Mucosa of gallbladder (tissue), 1 donor: ENCODE results near the gene APLF. TPM values are rescaled to one million over a fixed set of nuclear protein-coding genes. Genes with fewer than 3 reads are reported as not detected.
"Not testable (repeated sequence)": the region's sequence is repeated elsewhere in the genome, so short reads cannot be mapped to it uniquely, and the experiment has no call there.

Source experiments
- DNase-seq: peaks from one replicate; pipeline ENCODE4 v3.0.0-alpha.2; 2020; ENCODE audit warnings: low spot score
- total RNA-seq: library from RNA; stranded (reverse); gene quantifications from one replicate; pipeline ENCODE4 v1.2.1, GENCODE V29; 2021
- donor health status: DM: no; HTN: no; CAD: no.

Gene APLF
- total RNA-seq, 1 donor from 2014 or later, result 3.5 TPM

DNA sequence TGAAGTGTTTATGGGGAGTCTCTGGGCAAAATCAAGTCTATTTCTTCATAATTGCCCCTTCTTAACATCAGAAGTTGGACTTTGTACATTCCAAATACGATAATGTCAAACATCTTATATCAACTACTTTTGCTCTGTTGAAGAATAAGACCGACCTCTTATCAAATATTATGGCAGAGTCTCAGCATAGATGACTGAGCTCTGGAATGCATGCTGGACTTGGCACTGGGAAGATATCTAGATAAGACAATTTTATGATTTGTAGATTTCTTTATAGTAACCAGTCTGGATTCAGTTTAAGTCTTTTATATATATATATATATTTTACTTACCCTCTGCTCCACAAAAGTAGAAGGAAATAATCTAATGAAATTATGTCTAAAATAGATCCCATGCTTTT lies 8.2 kb downstream of the APLF start:
- DNase-seq, result no peak

DNA sequence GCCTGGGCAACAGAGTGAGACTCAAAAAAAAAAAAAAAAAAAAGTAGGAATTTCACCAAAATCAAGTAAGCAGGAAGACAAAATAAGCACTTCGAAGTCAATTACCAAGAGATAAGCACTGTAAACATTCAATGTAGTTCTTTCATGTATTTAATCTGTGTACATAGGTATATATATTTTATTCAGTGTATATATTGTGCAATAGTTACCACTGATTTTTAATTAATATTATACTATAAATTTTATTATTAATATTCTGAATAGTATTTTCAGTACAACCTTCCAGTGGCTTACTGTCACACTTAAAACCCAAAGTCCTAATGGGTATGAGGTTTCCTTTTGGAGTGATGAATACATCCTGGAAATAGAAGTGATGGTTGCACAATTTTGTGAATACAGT lies 9.1 kb downstream of the APLF start:
- DNase-seq, result no peak

DNA sequence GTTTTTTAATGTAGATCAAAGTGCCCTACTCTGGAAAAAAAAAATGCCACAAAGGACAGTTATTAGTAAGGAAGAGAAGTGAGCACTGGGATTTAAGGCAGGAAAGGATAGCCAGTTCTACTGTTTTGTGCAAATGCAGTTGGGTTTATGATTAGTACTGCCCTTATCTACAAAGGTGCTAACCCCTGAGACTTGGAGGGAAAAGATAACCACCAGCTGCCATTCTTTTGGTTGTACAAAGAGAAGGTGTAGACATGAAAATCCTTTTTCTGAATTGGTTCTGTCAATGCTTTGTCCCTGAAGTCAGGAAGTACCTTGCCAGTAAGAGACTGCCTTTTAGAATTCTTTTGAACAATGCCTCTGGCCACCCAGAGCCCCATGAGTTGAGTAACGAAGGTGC lies 11.3 kb downstream of the APLF start:
- DNase-seq, result no peak

DNA sequence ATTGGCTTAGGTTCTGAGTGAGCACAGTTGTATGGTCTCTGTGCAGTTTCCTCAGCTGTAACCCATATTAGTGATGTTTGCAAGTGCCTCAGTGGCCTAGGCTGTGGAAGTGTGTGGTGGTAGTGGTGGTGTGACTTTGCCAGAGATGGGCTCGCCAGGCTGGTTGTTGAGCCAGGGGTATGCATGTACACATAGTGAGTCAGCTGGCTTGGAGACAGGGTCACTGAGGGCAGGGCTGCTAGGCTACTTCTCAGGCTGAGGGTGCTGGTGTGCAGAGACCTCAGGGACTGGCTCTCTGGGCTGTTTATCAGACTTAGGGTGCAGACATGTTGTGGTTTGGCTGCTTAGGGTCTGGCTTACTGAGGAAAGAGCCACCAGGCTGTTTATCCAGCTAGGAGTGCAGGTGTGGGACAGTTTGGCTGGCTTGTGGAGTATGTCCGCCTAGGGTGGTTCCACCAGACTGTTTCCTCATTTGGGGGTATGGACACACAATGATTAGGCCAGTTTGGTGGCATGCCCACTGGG lies 15.0 kb downstream of the APLF start:
- no peak for DNase-seq

DNA sequence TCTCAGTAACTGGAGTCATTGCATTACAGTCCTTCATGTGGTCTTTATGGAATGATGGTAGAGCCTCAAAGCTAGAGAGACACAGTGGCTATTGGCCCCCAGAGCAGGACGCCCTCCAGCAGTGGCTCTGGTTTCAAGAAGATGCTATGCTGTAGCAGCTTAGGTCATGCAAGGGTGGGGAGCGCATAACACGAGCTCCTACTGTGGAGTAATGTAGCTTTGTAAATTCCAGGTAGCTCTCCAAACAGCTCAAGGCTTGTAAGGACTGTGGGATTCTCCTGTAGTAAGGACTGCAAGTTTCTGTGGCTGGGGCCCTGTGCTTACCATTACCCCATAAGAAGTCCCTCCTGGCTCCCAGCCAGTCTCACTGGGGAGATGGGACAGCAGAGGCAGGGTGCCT lies 15.6 kb downstream of the APLF start:
- DNase-seq, result no peak

DNA sequence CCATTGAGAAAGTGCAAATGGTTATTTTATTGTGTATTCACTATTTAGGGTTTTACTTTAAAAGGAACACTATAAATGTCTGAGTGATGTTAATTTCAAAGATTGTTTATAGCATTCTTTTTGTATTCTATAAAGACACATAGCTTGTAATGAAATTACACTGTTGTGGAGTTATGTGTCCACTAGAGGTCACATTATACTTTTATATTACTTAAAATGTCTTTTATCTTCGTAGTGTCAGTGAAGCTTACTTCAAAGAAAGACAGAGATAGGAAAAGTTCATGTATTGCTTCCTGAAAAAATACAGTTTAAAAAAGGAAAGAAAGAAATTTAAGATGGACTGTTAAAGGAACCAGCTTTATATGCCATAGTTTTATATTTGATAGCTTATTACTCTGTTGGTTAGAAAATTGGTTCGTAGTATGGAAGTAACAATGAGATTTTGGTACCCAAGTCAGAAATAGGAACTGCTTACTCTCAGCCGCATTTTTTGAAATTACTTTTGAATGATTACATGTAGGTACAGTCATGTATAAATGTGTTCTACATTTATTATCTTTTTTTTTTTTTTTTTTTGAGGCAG lies 20.5 kb downstream of the APLF start:
- no peak for DNase-seq

DNA sequence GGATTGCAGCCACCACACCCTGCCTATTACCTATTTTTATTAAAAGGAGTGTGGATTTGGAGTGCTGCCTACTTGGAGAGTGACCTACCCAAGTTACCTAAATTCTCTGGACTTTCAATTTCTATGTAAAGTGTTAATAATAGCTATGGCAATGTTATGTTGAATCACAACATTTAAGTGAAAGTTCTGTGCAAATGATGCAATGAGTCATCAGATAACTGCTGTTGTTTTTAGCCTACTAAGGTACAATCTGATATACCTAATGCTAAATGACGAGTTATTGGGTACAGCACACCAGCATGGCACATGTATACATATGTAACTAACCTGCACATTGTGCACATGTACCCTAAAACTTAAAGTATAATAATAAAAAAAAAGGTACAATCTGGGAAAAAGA lies 21.2 kb downstream of the APLF start:
- DNase-seq, result not testable (repeated sequence)

DNA sequence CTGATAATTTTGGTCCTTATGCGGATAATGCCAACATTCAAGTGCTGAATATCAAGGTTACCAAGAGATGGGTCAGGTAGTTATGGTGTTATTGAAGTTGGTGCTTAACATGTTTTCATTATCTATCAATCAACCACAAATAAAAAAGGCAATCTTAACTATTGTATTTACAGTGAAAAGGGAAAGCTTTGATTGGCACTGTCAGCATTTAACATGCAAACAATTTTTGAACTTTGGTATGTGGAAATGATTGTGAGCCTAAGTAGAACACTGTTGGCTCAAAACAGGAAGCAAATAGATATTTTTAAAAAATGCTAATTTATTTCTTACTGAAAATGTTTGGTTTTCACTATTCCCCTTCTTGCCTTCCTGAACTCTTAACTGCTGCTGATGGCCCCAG lies 21.9 kb downstream of the APLF start:
- no peak for DNase-seq

DNA sequence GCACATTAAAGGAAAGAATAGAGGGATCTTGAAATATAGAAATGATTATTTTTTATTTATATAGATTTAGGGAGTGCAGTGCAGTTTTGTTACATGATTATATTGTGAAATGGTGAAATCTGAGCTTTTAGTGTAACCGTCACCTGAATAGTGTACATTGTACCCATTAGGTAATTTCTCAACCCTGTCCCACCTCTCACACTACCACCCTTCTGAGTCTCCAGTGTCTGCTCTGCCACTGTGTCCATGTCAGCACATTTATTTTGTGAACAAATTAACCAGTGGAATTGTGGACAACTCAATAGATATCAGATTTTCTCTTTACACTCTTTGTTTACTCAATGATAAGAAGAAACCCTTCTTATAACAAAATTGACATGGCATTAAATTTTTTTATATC lies 24.2 kb downstream of the APLF start:
- DNase-seq, result no peak

DNA sequence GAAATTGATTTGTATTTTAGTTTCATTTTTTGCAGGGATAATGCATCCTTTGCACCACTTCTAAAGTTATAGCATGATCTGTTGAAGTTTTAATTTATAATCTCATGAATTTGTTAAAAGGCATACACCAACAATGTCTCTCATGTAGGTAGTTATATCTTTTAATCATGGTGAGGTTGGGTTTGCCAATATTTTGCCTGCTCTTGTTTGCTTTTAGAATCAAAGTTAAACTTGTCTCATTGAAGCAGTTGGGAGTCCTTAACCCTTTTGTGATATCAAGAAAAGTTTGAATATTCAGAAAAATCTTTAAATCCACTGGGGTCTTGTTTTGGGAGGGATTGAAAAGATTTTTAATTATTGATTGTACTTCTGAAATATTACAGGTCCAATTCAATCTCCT lies 31.7 kb downstream of the APLF start:
- DNase-seq, result no peak

DNA sequence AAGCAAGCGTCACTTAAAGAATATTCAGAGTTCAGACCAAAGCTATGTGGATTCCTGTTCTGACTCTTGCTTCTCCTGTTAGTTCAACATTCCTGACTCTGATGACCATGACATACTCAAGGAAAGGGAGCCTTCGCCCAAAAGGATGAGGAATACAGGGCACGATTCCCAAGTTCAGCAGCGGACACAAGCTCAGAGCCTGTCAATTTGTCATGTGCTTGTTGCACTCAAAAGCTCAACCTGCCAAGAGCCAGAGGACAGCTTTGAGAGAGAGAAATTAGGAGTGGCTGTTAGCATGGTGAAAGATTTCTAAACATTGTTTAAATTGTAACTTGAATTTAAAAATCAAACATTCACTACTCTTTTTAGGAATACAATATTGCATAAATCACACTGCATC lies 33.3 kb downstream of the APLF start:
- DNase-seq, result no peak

DNA sequence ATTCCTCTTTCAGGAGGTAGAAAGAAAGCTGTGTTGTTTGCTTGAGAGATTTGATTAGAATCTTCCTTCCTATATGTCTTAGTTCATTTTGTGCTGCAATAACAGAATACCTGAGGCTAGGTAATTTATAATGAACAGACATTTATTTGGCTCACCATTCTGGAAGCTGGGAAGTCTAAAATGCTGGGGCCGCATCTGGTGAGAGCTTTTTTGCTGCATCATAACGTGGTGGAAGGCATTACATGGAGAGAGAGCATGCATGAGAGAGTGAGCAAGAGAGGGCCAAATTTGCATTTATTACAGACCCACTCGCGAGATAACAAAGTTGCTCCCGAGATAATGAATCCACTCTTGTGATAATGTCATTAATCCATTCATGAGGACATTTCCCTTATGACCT lies 34.4 kb downstream of the APLF start:
- DNase-seq, result no peak

DNA sequence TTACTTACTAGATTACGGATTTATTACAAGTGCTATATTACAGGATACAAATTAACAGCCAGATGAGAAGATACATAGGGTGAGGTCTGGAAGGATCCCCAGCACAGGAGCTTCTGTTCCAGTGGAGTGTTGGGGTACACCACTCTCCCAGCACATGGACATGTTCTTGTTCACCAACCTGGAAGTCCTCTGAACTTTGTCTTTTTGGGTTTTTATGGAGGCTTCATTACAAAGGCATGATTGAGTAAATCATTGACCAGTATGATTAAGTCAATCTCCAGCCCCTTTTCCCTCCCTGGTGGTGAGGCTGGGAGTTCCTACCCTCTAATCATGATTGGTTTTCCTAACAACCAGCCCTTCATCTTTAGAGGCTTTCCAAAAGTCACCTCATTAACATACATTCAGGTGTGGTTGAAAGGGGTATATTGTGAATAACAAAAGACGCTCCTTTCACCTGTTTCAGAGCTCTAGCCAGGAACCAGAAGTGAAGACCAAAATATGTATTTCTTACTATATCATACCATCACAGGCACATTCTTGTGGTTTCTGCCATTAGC lies 38.3 kb downstream of the APLF start:
- DNase-seq, result no peak

DNA sequence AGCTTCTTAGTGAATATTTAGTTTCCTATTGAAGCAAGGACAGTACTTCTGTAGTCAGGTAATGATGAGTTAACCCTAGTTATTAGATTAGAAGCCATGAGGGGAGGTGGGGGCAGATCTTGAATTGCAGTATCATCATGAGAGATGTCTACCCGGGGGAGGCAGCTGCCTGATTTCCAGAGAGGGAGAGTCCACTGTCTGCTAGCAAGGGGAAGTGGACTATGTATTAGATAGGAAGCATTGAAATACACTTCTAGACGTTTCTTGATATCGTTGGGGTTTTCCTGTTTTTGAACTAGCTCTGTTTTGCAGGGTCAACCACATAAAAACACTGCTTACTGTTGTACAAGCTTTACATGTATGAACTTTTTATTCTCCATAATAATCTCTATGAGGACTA lies 38.8 kb downstream of the APLF start:
- DNase-seq, result no peak

DNA sequence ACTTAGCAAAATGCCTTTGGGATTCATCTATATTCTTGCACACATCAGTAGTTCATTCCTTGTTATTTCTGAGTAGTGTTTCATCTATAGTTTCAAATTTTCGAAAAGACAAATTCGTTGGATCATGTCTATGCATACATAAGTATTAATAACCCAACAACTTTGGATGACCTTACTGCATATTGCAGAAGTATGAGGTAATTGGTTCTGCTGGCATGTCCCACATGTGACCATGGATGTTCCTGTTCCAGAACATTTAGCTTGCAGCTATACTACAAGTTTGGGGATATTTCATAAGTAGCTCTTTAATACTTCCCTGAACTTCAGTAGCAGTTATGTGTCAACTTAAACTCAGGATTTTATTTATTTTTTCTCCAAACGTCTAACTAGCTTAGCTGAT lies 44.9 kb downstream of the APLF start:
- DNase-seq, result no peak

DNA sequence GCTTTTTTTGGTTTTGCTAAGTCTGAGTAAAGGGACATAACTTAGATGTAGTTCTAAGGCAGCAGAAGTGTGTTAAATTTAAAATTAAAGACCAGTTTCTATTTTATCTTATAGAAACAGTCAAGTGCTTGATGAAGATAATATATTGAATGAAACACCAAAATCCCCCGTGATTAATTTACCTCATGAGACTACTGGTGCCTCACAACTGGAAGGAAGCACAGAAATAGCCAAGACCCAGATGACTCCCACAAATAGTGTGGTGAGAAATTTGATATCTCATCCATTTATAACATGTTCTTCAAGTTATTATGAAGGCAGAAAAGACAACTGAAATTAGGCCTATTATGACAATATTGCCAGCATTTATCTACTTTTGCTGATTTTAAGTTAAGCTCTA lies 45.6 kb downstream of the APLF start:
- no peak for DNase-seq

DNA sequence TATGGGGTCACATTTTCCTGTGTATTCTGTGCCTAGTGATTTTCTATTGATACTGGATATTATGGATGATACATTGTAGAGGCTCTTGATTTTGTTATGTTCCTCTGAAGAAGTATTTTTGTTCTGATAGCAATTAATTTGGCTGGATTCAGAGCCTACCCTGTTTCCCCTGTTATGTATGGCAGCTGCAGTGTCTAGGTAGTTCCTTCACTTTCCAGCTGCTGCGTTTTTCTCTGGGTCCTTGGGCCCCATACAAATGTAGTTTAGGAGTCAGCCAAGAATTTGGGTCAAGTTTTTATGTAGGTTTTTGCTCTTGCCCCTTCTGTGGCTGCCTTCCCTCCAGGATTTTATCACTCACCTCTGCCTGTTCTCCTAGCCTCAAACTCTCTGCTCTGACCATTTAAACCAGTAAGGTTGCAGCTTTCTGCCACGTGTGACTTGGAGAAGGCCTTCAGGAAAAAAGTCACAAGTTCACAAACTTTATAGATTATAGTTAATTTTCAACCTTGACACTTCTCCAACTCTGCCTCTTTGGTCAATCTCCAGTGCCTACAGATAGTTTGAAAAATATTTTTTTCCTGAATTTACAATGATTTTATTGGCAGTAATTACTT lies 47.0 kb downstream of the APLF start:
- DNase-seq, result no peak

DNA sequence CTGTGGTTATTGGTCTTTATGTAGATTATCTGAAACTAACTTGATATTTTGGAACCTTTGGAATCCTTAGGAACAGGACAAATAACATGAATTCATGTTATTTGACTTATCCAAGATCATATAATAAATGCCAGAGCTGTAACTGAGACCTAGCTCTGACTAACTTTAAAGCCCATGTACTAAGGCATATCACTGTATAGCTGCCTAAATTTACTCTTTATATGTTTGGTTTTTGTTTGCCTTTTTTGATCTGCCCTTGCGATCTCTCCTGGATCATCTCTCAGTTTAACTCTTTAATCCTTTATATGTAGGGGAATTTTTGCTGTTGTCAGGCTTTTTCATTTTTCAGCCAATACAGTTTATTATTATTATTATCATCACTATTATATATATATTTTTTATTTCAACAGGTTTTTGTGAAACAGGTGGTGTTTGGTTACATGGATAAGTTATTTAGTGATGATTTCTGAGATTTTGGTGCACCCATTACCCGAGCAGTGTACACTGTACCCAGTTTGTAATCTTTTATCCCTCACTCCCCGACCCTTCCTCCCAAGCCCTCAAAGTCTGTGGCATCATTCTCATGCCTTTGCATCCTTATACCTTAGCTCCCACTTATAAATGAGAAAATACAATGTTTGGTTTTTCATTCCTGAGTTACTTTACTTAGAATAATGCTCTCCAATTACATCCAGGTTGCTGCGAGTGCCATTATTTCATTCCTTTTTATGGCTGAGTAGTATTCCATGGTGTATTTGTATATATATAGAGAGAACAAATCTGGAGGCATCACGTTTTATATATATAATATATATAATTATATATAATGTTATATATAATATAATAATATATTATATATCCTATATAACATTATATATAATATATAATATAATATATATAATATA lies 48.9 kb downstream of the APLF start:
- no peak for DNase-seq

DNA sequence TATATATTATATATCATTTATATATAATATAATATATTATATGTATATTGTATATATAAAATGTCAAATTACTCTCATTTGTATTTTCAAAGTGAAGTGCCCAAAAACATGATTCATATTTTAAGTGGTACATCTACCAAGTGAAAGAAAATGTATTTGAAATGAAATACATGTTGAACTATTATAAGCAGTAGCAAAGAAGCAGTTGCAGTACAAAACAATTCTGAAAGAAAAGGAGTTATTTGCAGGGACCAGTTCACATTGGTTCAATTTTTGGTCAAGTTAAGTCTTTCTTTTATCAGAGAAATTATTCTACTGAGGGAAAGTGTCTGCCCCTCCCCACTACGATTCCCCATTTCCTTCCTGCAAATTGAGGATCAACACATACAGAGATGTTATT lies 51.9 kb downstream of the APLF start:
- DNase-seq, result no peak

DNA sequence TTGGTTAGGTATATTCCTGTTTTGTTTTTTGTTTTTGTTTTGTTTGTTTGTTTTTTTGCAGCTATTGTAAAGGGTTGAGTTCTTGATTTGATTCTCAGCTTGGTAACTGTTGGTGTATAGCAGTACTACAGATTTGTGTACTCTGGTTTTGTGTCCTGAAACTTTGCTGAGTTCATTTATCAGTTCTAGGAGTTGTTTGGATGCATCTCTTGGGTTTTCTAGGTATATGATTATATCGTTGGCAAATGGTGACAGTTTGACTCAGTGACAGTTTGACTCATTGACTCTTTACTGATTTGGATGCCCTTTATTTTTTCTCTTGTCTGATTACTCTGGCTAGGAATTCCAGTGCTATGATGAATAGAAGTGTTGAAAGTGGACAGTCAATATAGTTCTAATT lies 53.7 kb downstream of the APLF start:
- no peak for DNase-seq

DNA sequence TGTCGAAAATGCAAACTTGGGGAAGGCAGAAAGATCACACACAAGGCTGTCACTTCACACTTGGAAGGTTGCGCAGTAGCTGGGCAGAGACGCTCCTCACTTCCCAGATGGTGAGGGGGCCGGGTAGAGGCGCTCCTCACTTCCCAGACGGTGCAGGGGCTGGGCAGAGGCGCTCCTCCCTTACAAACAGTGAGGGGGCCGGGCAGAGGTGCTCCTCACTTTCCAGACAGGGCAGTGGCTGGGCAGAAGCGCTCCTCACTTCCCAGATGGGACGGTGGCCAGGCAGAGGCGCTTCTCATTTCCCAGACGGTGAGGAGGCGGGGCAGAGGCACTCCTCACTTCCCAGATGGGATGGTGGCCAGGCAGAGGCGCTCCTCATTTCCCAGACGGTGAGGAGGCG lies 59.6 kb downstream of the APLF start:
- DNase-seq, result not testable (repeated sequence)

DNA sequence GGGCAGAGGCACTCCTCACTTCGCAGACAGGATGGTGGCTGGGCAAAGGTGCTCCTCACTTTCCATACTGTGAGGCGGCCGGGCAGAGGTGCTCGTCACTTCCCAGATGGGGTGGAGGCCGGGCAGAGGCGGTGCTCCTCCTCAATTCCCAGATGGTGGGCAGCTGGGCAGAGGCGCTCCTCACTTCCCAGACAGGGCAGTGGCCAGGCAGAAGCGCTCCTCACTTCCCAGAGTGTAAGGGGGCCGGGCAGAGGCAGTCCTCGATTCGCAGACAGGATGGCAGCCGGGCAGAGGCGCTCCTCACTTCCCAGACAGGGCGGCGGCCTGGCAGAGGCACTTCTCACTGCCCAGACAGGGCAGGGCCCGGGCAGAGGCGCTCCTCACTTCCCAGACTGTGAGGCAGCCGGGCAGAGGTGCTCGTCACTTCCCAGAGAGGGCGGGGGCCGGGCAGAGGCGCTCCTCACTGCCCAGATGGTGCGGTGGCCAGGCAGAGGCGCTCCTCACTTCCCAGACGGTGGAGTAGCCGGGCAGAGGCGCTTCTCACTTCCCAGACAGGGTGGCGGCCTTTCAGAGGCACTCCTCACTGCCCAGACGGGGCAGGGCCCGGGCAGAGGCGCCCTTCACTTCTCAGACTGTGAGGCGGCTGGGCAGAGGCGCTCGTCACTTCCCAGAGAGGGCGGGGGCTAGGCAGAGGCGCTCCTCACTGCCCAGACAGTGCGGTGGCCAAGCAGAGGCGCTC lies 60.1 kb downstream of the APLF start:
- not testable (repeated sequence) for DNase-seq
